NCI-H524 treated with DMSO at 0.1 percent for 48 hours (cell line): ENCODE measurements around the gene MRGPRX2.

Experiments used
- DNase-seq: peaks from one replicate; lab custom pipeline; 2025; lab: John Stamatoyannopoulos, UW

Gene MRGPRX2

DNA sequence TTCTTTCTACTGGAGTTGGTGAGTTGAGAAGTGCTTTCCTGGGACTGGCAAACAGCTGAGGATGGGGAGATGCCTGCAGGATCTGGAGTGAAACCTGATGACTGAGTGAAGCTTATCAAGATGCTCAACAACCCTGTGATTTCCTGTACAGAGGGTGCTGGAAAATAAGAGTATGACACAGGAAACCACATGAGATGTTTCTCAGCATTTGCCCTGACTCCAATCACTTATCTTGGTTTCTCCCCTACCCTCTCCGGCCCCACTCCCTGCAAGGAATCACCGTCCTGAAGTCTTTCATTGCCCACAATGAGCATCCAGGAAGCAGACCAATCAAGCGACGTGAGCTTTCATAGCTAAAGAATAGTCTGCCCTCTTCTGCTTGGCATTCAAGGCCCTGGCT lies at the start of gene MRGPRX2:
MRGPRX2 (minus strand) TSS at position 89 of the 400 bp plus-strand sequence. CDS start 4,315 bp downstream, outside the sequence.
- no peak for DNase-seq

DNA sequence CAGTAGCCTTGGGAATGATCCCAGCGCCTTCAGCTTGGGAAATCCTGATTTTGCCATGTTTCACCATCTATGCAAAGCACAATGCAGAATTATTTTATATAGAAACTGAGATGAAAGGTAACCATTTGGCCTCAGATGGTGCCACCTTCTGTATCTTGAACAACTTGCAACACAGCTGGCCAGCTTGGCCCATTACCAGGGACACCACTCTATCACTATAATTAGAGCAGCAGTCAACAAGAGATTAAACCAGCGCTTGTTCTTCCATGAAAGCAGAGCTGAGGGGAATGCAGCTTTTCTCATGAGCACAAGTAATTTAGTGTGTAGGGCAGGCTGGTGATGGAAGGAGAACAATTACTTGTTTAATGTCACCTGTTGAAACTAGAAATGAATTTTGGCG lies 49.8 kb upstream of the MRGPRX2 start:
- DNase-seq, result peak; percentile 2

DNA sequence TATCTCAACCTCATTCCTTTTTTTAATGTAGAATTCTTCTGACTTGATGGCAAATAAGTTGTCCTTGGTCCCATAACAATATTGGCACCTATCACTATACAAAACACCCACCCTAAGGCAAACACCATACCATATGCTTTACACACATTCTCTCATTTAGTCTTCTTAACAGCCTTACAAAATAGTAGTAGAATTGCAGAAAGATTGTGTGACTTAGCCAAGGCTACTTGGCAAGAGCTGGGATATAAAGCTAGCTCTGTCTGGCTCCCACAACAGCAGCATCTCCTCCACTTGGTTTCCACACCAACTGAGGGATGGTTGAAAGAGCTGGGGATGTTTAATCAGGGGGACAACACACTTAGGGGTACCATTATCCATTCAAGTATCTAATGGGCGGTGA lies 46.6 kb upstream of the MRGPRX2 start:
- DNase-seq, result no peak

DNA sequence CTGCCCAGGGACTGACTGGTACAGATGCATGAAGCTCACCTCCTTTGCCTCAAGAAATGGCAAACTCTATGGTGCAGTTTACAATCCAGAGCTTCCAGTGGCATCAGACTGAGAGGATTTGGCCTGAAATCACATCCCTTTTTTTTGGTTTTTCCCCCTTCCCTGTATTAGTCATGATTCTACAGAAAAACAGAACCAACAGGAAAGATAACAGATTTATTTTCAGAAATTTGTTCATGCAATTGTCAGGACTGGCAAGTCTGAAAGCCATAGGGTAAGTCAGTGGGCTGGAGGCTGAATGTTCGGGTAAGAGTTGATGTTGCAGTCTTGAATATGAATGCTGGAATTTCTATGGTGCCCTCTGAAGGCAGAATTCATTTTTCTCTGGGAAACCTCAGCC lies 44.5 kb upstream of the MRGPRX2 start:
- no peak for DNase-seq

DNA sequence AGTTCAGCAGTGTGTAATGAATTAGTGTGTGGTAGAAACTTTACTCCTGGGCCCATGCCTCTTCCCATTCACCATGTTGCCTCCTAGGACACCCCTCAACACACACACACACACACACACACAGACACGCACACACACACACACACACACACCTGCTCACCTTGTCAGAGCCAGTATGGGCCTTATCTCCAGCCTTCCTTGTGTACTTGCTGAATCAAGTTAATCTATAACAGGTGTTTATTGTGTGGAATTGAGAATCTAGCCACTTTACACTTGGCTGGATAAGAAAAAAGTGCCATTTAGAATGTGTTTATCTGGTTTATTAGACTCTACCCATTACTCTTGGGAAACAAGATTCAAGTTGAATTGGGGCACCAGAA lies 42.0 kb upstream of the MRGPRX2 start:
- DNase-seq, result no peak

DNA sequence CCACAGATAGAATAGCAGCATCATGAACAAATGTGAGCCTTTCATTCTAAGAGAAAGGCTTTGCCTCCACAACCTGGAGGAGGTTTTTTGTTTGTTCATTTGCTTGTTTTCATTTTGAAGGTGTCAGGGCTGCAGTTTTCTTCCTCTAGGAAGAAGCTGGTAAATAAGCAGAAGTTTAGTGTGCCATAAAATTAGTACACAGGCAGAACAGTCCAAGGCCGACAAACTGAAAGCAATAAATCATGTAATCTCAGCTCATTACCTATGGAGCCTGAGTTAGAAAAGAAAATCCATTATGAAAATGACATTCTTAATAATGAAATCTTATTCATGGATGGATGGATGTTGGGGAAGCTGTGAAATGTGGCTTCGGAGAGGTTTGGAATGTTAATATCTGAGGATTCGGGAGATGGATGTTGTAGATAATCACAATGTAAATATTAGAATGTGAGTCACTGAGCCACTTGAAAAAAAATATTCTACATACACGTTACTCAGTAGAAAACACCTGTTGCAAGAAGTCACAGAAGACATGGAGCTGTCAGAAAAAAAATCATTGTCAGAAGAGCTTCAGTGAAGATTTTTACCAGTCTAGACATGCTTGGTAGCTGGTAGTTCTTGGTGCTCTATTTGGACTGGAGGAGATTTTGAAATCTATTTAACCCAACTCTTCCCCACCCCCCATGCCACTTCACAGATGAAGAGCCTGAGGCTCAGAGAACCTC lies 41.4 kb upstream of the MRGPRX2 start:
- DNase-seq, result no peak

DNA sequence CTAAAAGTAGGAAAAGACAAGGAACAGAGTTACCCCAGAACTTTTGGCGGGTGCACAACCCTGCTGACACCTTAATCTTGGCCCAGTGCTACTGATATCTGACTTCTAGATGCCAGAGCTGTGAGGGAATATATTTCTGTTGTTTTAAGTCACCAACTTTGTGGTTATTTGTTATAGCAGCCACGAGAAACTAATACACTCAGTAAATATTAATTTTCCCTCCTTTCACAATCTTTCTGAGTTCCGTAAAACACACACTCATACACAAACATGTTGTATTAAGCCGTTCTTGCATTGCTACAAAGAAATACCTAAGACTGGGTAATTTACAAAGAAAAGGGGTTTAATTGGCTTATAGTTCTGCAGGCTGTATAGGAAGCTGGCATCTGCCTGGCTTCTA lies 40.4 kb upstream of the MRGPRX2 start:
- DNase-seq, result no peak

DNA sequence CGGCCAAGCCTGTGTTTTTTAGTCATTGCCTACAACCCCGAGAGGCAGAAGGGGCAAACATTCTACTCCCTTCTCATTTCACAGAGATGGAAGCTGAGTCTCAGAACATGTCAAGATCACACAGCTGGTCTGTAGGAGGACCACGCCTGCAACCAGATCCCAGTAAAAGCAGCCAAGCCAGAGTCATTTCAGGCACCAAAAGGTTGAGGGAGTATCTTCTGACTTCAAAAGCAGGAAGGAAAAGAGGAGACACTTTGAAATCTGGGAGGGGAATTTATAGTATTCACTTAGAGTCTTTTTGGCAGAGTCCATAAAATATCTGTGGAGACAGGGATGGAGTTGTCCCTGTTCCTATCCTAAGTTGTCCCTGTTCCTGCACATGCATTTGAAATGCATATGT lies 38.6 kb upstream of the MRGPRX2 start:
- no peak for DNase-seq

DNA sequence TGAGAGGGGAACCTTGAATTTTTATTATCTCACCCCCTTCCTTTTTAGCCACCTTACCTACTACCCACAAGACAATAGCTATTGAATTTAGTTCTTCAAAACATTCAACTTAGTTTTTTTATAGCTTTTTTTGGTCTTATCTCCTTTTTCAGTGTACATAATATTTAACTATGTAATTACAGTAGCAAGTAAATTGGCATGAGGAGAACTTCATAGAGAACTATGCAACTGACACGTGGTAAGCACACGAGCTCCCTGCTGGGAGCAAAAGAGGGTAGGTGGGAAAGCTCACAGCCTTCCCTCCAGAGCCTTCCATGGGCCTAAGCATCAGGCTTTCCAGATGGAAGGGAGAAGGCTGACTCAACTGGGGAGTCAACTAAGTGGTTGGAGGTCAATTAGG lies 34.3 kb upstream of the MRGPRX2 start:
- DNase-seq, result no peak

DNA sequence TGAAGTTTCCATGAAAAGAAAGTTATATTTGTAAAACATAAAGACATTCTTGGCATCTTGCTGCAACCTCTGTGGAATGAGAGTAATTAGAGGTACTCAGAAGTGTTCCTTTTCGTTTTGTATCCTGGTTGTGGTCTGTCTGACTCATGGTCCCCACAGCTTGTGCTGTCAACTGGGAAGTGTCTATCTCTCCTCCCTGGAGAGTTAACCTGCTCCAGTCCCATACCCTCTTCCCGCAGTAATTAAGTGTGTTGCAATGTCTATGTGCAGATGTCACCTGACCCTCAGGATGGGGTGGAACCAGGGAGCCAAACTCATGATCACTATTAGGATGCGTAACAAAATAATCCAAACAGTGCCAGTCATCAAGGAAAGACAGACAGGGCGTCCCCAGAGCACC lies 33.5 kb upstream of the MRGPRX2 start:
- DNase-seq, result no peak

DNA sequence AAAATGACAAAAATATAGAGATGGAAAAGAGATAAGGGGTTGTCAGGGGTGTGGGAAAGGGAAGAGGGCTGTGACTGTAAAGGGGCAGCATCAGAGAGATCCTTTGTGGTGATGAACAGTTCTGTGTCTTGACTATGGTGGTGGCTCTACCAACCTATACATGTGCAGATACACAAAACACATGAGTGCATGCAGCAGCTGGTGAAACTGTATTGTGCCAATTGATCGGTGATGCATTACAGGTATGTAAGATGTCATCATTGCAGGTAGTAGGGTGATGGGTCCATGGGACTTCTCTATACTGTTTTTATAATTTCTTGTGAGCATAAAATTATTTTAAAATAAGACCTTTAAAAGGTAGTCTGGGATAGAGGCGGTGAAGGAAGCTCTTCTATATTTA lies 32.3 kb upstream of the MRGPRX2 start:
- DNase-seq, result no peak

DNA sequence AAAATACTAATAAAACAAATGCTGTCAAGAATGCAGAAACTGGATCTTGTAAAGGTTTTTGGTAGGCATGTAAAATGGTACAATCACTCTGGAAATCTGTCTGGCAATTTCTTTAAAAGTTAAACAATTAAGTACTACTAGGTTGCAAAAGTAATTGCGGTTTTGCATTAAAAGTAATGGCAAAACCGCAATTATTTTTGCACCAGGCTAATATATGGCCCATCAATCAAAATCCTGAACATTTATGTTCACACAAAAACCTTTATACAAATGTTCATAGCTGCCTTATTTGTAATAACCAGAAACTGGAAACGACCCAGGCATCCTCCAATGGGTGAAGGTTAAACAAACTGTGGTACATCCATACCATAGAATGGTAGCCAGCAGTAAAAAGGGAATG lies 31.8 kb upstream of the MRGPRX2 start:
- no peak for DNase-seq

DNA sequence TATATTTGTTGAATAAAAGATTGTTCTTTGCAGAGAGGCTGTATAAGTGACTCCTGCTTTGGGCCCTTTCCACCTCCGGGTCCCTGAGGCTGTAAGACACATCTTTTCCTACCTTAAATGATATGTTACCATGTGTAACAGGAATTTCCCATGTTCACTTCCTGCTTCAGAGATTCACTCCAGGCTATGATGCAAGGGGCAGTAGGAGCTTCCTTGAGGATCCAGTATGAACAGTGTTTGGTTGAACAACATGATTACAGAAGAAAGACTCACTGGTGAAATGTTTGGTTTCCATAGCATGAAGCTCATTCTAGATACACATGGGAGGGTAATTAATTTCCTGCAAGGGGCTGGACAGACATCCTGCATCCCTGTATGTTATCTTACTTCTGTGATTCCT lies 30.8 kb upstream of the MRGPRX2 start:
- no peak for DNase-seq

DNA sequence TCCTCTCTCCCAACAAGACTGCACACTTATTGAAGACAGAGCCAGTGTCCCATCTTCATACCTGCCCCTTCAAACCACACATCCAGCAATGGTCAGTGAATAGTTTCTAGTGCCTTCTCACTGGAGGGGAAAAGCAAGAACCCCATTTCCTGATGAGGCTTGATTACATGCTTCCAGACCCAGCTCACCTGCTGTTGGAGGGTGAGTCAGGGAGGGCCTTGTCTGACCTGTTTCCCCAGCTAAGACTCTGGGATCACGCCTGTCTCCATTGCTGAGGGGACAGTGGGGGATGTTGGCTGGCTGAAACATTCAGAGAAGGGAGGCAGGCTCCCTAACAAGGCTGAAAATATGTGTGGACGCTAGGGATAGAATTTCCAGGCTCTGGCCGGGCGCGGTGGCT lies 28.9 kb upstream of the MRGPRX2 start:
- no peak for DNase-seq

DNA sequence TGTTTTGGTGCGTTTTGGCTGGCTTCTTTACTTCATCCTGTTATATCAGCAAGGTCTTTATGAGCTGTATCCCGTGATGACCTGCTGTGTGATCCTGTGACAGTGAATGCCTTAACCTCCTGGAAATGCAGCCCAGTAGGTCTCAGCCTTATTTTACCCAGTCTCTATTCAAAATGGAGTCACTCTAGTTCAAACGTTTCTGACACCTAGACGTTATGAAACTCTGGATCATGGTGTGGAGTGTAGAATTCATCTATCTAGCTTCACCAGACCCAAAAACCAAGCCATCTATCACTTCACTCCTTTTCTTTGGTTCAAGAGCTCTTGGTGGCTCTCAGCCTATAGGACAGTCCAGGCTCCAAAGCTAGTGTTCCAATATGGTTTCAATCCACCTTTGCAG lies 28.3 kb upstream of the MRGPRX2 start:
- no peak for DNase-seq

DNA sequence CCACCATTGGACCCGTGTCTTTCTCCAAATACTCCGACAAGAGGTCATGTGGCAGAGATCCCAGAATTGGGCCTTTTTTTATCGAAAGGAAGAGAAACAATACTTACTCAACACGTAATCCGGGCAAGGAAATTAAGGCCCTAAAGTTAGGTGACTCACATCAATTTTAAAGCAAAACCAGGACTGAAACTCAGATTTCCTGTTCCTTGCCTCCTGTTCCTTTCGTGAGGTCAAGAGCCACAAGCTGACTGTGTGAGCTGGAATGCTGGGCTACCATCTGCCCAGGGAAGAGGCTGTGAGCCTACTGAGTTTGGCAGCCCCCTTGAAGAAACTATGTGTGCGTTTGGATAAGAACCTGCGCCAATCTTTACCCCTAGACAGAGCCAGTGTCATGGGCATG lies 27.1 kb upstream of the MRGPRX2 start:
- no peak for DNase-seq

DNA sequence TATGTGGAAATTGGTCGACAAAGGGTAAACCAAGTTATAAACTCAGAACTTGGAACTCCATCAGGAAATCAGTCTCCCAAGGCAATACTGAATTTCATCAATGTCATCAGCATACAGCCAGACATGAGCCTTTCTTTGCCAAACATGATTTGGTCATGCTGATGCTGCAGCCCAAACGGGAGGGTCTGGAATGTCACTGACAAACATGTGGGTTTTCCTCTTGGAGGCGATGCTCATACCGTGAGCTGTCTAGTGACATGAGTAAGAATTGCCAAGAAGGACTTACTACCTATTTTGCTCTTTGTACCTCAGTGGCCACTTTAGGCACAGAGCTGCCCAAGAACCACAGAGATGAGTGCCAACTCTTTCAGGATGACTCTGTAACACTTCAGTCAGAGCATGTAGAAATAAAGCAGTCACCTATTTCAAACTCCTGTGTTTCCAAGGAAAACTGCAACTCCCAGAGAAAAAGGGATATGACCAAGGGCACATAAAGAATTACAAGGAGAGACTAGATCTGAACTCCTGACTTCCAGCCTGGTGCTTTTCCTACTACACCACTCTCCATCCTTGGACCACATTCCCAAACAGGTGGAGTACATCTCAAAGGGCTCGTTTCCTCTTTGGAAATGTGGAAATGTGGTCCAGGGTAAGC lies 24.3 kb upstream of the MRGPRX2 start:
- no peak for DNase-seq

DNA sequence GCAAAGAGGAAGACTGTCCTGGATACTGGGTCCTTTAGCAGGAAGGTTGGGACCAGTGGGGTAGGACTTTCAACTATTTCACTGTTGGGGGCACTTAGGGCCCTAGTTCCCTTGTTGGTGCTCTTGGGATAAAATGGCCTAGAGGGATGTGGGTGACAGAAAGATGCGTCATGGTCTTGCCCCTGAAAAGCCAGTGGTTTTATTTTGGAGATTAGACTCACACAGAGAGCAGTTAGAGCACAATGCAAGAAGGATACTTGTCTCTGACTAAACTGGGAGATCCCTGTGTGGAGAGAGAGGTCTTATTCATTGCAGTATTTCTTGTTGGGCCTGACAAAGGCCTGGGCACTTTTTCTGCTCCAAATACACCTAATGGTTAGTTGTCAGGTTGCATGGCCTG lies 22.6 kb upstream of the MRGPRX2 start:
- no peak for DNase-seq

DNA sequence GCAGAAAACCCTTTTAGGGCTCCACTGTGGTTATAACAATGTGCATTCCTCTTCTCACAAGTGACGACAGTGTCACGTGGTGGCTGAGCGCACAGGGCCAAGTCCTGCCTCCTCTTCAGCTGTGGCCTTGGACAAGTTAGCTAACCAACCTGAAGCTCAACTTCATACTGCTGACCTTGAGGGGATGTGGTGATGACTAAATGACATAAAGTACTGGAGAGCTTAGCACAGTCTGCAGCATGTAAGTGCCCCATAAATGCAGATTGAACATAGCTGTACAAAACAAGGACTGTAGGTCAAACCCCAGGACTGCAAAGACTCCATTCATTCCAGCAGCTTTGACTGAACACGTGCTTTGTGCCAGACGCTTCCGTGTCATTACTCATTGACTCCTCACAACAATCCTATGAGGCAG lies 20.1 kb upstream of the MRGPRX2 start:
- no peak for DNase-seq

DNA sequence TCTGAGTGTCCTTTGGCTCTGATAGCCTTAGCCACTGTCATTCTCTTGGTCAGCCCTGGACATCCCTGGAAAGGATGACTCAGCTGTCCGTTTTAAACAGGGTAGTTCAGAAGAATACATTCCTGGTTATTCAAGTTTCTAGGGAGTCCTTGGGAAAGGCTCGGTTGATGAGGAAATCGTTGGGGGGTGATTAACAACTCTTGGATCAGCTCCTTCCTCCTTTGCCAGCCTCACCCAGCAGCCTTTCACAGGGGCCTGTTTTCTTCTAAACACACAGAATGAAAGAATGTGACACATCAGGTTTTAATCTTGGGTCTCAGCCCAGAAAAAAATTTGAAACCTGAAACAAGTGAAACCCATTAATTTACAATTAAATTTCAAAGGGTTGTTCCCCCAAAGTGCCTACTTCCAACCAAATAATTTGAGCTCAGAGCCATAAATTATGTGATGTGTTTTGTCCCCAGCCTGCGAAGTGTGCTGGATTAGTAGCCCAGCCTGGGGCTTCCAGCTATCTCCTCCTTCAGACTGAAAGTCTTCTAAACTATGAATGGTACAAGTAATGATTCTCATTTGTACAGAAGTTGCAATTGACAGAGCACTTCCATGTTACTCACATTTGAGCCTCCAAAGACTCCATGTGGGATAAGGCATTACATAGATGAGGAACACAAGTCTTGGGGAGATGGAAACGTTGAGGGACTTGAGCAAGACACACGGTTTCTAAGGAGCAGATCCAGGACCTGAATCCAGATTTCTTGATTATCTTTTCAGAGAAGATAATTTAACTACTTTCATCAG lies 19.3 kb upstream of the MRGPRX2 start:
- DNase-seq, result no peak

DNA sequence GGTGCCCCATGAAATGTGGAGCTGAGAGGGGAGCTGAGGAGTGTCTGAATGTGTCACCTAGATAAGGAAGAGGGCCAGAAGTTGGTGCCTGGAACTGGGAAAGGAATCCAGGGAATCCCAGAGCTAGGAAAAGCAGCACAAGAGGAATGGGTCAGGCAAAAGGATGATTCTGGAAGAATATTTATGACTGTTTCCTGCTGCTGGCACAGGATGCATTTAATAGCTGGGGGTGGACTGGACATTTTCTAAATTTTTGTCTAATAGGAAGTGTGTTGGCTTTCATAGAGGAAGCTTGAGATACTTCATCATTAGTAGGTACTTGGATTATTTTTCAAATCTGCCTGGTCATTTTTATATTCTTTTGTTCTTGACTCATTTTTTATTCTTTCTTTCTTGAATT lies 17.4 kb upstream of the MRGPRX2 start:
- no peak for DNase-seq

DNA sequence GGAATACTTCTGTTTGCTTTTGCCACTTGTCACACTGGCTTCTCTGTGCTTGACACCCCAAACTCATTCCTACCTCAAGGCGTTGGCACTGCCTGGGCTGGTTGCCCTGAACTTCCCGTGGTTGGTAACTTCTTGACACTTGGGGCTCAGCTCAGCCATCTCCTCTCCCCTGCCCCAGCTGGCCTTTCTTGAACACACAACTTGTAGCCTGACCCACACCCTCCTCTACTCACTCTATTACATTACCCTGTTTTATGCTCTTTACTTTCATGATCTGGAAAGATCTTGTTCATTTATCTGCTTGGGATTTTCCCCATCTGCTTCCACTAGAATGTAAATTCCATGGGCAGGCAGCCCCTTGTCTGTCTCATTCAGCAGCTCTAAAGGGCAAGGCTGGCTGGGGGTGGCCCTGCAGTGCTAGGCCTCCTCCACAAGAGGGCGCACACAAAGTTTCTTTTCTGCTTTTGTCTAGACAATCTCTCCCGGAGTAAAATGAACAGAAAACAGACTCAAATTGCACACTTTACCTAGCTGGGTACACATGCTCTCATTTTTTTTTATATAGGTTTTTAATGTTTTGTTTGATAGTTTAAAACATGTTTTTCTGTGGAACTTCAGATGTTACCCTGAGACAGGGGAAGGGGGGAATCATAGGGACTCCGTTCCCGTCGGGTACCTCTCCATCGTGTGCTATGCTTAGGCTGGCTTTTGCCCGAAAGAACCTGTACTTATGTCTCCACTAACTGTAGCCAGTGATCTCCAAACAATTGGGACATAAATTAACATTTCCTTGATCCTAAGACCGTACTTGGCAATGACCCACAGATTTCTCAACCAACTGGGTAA lies 16.4 kb upstream of the MRGPRX2 start:
- DNase-seq, result no peak
